Endometrium (tissue), 2 donors: ENCODE results near the gene MEAF6.

ENCODE experiments used
- FAIRE-seq: peaks from 2 replicates; lab custom pipeline; 2012; peaks lifted over from hg19 to GRCh38; lab: Jason Lieb, UNC
- donor health status: control.
- donor health status: control.

MEAF6 gene

DNA sequence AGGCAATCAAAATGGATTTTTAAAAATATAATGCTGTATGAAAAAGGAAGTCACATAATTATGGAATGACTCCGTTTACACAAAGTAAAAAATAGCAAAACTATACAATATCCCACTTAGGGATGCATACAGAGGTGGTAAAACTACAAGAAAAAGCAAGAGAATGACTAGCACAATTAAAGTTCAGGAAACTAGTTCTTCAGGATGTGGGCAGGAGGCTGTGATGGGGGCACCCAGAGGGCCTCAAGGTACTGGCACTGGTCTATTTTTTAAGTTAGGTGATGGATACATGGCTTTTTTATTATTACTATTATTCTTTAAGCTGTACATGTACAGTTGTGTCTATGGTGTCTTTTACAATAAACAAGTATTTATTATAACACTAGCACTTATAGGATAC, 41.6 kb downstream of the MEAF6 start:
- FAIRE-seq = no peak

DNA sequence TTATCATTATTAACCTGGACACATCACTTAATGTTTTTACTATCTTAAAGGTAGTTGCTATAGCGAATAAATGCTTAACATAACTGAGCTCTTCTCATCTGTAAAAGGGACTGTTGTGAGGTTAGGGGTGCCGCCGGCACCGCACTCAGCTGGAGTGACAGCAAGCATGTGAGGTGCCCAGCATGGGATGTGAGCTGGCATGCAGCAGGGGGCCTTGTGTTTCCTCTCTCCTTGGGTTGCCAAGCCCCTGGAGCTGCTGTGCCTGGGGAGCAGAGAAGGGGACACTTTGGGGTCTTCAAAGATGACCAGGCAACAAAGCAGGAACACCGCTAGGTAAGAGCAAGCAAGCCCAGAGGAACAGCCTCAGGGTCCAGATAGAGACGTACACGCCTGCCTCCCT, 42.3 kb downstream of the MEAF6 start:
- FAIRE-seq = no peak

DNA sequence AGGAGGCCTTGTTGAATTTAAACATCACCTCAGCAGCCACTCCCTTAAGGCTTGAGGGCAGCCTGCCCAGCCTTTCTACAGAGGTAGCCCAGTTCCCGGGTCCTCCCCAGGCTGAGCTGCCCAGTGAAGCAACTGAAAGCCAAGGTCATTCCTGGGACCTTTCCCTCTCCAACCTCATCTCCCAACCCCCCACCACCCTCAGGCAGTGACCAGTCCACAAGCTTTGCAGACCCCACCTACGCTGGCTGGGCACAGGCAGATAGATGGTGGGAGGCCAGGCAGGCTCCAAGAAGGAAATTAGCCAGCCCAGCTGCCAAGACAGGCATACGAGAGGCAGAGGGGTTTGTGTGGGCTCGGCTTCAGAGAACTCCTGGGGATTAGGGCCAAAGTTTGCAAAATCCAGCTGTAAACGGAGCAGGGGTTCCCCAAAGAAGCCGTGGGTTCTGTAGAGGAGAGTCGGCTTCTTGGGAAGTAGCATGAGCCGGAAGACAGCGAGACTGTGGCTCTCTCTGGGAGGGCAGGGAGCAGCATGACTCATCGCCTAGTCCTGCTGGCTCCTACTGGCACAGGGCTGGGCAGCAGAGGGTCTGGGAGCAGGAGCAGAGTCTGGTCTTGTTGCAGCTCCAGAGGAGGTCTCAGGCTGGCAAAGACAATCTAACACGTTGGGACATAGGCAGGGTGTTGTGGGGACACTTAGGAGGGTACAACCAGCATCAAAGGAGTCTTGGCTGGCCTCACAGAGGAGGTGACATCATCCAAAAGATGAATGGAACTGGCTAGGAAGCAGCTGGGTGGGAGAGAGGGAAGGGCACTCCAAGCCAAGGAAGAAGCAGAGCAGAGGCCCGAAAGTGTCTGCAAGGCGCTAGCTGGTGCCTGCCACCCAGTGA, 43.0 kb downstream of the MEAF6 start:
- FAIRE-seq = no peak

DNA sequence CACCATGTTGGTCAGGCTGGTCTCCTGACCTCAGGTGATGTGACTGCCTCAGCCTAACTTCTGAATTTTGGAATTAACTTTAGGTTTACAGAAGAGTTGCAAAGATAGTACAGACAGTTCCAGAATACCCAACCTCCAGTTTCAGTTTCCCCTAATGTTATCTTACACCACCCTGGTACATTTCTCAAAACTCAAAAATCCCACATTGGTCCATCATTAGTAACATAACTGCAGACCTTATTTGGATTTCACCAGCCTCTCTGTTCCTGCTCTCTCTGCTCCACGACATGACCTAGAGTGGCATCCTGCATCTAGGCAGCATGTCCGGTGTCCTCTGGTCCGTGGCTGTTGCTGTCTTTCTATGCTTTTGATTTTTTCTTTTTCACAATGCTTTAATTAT, 45.2 kb downstream of the MEAF6 start:
- no peak for FAIRE-seq

DNA sequence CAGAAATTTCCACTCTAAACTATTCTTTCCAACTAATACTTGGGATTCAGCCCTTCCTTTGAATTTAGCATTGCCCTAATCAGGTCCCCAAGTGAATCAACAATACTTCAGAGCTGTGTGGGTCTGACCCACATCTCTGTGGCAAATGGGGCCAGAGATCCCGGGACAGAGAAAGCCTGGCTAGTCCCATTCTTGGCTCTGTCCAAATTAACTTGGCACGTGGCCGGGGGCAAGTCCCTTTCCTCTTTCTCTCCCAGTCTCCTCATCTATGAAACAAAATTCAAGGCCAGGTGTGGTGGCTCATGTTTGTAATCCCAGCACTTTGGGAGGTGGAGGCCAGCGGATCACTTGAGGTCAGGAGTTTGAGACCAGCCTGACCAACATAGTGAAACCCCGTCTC, 46.5 kb downstream of the MEAF6 start:
- FAIRE-seq = no peak

DNA sequence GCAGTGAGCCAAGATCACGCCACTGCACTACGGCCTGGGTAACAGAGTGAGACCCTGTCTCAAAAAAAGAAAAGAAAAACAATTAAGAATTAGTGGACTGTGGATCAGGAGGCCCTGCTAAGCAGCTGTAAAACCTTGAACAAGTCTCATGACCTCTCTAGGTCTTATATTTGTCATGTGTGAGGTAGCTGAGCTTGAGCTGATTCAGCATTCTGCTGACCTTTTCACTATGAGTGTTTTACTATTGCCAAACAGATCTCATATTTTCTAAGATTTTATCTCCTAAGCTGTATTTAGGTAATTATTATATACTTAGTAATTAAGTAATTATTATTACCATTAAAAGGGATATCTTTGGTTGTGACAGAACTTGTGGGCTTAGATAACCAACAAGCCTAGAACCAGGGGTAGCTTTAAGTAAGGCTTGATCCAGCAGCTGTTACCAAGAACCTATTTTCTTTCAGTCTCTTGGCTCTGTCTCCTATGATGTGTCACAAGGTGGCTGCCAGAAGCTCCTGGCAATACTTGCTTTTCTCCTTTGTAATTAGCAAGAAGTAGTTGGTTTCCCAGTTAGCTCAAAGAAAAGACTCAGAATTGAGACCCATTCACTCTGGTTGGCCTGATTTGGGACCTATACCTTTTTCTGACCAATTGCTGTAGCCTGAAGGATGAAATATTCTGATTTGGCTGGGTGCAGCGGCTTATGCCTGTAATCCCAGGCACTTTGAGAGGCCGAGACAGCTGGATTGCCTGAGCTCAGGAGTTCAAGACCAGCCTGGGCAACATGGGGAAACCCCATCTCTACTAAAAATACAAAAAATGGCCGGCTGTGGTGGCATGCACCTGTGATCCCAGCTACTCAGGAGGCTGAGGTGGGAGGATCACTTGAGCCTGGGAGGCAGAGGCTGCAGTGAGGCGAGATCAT, 48.7 kb downstream of the MEAF6 start:
- no peak for FAIRE-seq

DNA sequence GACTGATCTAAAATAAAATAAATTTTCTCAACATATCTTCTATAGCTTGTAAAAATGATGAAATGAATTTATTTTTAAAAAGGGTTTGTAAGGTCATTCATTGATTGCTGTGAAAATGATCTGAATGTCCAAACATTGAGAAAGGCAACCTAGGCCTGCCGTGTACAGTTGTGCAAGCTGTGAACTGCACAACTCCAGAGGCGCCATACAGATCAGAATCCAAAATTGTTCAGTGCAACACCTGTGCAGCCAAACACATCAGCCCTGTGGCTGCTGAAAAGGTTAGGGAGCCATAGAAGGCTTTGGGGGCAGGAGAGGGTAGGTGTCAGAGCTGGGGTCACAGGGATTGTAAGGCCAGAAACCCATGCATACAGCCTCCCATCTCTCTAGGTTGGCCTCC, 50.1 kb downstream of the MEAF6 start:
- no peak for FAIRE-seq

DNA sequence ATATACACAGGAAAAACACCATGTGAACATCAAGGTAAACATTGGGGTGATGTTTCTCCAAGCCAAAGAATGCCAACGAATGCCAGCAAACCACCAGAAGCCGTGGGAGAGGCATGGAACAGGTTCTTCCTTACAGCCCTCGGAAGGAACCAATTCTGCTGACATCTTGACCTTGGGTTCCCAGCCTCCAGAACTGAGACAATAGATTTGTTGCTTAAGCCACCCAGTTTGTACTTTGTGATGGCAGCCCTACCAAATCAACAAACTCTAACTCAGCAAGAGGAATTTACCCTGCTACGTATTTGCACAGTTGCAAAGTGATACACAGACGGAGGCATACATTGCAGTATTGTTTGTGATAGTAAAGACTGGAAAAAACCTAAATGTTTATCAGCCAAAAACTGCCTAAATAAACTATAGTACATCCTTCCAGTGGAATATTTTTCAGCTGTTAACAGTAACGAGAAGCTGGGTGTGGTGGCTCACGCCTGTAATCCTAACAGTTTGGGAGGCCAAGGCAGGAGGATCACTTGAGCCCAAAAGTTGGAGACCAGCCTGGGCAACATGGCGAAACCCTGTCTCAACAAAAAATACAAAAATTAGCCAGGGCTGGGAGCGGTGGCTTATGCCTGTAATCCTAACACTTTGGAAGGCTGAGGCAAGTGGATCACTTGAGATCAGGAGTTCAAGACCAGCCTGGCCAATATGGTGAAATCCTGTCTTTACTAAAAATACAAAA, 52.7 kb downstream of the MEAF6 start:
- no peak for FAIRE-seq

DNA sequence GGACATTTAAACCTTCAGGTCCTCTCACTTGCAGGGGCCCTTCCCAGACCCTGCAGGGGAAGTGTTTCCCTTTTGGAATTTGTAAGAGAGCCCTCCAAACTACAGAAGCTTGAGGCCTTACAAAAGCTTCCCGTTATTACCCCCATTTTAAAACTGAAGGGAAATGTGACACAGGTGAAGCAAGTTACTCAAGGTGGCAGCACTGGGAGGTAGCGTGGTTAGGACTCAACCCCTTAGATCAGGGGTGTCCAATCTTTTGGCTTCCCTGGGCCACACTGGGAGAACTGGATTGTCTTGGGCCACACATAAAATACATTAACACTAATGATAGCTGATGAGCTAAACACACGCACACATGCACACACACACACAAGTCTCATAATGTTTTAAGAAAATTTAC, 56.0 kb downstream of the MEAF6 start:
- FAIRE-seq = no peak

DNA sequence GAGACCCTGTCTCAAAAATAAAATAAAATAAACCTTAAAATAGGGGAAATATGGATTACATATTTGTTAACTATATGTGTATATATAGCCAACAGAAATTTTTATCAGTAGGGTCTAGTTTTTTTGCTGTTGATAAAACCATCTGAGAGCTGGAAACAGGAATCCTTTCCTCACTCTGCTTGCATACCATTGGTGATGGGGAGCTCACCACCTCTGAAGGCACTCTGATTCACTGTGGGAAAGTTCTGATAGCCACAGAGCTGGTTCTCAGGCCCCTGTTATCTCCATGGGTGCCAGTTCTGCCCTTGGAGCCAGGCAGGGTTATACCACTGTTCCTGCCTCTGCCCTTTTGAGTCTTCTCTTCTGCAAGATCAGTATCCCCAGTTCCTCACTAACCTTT, 58.0 kb downstream of the MEAF6 start:
- no peak for FAIRE-seq

DNA sequence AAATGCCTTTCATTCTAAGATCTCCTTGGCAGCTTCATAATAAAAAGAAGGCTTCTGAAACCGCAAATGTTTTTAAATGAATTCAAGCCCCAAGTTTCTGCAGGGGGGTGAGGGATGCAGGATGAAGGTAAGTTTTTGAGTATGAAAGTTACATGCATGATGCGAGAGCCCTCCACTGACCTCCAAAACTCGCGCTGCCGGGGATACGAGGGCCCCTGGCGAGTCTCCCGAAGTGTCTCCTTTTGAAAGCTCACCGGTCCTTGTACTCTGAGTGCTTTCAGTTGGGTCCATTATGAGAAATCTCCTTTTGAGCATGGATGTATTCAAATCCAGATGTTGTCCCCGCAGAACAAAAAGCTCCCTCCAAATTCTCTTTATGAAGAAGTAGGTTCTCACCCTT, 59.0 kb downstream of the MEAF6 start:
- no peak for FAIRE-seq

DNA sequence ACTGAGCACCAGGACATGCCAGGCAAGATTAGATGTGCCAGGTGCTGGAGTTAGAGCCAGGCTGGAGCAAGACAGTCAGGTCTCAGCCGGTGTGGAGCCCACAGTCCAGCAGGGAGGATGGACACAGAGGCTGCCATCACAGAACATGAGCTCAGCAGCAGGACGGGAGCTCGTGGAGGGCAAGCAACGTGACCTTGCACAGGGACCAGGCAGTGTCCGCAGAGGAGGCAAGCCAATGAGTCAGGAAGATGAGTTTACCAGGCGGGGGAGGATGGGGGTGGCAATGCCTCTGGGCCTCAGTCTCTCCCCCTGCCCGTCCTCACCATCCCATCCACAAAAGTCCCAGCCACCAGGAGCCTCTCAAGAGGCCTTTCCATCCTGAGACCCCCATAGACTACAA, 60.9 kb downstream of the MEAF6 start:
- FAIRE-seq = no peak

DNA sequence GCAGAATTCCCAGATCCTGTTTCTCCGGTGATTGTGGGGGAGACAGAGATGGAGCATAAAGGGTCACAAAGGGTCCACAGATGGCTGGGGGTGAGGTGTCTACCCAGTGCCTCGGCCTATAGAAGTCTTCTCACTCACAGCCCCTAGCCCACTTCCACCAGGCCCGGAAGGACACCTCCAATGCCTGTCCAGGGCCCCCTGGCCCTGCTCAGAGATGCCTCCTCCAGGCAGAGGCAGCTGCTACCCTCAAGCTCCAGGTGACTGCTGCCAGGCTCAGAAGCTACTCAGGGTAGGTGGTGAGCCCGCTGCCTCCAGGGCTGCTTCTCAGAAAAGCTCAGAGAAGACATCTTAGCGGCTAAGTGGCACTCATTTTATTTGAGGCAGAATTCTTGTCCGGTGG, 62.1 kb downstream of the MEAF6 start:
- FAIRE-seq = no peak

DNA sequence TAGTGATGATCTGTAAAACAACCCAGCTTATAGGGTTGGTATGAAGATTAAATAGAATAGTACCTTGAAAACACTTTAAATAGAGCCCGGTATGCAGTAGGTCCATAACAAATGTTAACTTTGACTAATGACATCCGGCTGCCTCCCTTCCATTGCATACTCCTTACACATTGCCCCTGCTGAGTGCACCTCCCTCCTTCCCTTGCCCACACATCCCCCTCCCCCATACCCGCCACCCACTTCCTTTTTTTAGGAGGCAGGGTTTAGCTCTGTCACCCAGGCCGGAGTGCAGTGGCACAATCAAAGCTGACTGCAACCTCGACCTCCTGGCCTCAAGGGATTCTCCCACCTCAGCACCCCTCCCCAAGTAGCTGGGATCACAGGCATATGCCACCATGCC, 64.6 kb downstream of the MEAF6 start:
- FAIRE-seq = no peak

DNA sequence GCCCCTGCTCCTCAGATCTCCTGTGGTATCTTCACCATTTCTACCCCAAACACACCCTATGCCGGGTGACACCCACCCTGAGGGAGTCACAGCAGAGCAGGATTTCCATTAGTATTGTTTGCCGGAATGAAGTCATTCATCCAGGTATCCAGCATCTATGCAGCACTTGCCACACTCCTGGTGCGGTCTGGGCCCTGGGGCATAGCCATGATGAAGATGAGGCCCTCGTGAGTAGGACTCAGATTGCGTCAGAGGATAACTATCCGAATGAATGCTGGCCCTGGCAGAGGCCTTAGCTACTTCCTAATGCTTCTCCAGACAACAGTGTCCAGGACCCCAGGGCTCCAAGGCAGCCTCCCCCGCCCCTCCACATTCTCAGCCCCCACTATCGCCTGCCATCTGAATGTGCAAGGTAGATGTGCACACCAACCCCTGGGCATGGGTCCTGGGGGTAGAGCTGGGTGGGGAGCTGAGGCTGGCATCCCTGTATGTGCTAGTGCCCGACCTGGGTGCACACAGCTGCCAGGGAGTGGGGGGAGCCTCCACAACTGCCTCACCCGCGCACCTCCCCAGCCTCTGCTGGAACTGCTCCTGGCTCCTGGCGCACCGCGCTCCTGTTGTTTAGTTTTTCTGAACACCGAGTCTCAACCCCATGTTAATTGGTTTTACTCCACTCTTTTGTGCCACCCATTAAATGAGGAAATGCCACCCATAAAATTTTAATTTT, 65.7 kb downstream of the MEAF6 start:
- FAIRE-seq = no peak

DNA sequence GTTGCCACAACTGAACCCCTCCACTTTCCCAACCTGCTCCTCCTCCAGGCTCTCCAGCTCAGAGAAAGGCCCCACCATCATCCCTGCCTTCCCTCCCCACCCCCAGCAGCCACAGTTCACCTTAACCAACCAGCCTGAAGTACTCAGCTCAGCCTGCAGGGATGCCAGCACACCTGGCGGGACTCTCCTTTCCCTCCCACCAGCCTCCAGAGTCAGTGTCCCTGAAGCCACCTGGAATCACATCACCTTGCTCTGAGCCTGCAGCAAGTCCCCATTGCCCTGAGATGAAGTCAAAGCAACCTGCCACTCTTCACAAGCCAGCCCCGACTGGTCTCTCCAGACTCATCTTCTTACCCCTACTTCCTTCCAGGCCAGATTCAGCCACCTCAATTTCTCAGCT, 66.4 kb downstream of the MEAF6 start:
- FAIRE-seq = no peak

DNA sequence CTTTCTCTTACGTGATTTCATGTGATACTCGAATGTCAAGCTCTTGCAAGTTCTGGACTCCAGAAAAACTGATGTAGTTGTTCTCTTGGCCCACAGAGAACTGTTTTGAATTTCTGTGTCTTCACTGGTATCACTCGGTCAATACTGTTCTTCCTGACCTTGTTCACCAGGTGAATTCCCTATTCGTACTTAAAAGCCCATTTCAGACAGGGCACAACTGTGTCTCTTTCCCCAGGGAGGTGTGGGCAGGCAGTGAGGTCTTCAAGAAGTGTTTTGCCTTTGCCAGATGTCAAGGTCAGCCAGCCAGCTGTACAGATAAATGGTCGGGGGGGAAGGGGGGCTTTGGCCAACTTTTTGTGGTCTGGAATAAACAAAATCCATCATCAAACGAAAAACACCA, 67.7 kb downstream of the MEAF6 start:
- FAIRE-seq = no peak

DNA sequence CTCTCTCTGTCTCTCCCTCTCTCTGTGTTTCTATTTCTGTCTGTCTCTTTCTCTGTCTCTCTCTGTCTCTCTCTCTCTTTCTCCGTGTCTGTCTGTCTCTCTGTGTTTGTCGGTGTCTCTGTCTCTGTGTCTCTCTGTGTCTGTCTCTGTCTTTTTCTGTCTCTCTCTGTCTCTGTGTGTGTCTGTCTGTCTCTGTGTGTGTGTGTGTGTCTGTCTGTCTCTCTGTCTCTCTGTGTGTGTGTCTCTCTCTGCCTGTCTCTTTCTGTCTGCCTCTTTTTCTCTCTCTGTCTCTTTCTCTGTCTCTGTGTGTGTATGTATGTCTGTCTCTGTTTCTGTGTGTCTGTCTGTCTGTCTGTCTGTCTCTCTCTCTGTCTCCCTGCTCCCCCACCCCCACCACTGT, 71.9 kb downstream of the MEAF6 start:
- FAIRE-seq = no peak
